ENCODE measurements around the gene NUP210.

DNA sequence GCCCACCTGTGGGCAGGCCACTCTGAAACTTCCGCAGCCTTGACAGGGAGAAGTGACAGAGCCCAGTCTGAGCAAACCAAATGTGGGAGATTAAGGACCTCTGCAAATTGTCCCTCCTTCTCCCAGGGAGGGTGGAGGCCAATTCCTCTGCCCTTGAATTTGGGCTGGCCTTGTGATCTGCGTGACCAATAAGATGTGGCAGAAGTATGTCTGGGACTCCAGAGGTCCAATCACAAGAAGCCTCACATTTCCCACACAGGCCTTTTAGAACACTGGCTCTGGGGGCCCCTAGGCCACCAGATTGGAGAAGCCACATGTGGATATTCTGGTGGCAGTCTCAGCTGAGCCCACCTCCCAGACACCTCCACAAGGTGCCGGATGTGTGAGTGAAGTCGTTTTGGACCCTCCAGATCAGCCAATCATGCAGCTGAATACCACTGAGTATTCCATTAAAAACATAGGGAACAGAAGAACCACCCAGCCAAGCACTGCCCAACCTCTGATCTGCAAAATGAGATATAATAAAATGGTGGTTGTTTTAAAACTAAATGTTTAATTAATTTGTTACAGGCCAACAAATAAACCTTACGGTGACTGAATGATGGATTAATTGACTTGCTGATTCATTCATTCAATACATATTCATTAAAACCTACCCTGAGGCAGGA lies 150.3 kb downstream of the NUP210 start:
- no peak for TF ChIP-seq FOXM1 (IDR thresholded peaks at IDR 0.05; ENCODE audit: borderline replicate concordance)
- TF ChIP-seq BHLHE40 (IDR thresholded peaks at IDR 0.05; ENCODE audit: borderline replicate concordance) = no peak

Data from HEK293T (cell line).